ENCODE results near the gene BCAN. TPM values are rescaled to one million over a fixed set of nuclear protein-coding genes. Genes with fewer than 3 reads are reported as not detected.
"Not testable (repeated sequence)": the region's sequence is repeated elsewhere in the genome, so short reads cannot be mapped to it uniquely, and the experiment has no call there.

The BCAN gene
- total RNA-seq, 6 donors from 2014 or later: 0.11 to 0.13 TPM; not detected in 4

- 1 to 2% methylated on average over 14 to 20 of the region's 45 CpGs for WGBS, 2 donors
- H3K4me3 ChIP-seq: peak overlapping the region in 3 of 4 donors; percentile 17 to 51 (median 42)
- no peaks in the 10 kb centered on the region for H3K36me3 ChIP-seq
- H3K27me3 ChIP-seq: peaks cover 6 to 37% (median 22%) of the 10 kb centered on the region in 4 donors
- ATAC-seq (ENCODE audit: low FRiP score in 2 of 2): peak; percentile 65 to 84
- DNase-seq: peak; percentile 36 to 94
- no peaks in the 10 kb centered on the region for H3K9me3 ChIP-seq
- H3K4me1 ChIP-seq: peaks cover 20 to 26% (median 22%) of the 10 kb centered on the region in 4 donors
- no peak overlapping the region for H3K27ac ChIP-seq
- peak; percentile 70 to 85 (median 83) for TF ChIP-seq CTCF (IDR thresholded peaks at IDR 0.05)
- TF ChIP-seq POLR2A (IDR thresholded peaks at IDR 0.05): no peak
Observed at GRCh38 chr1:156625436-156626078, 16.4 kb upstream of the BCAN start.

GRCh38 chr1:156626079-156626438, 15.9 kb upstream of the BCAN start:
- ATAC-seq (ENCODE audit: low FRiP score in 2 of 2) (no peak), DNase-seq (no peak)
- TF ChIP-seq EP300 (IDR thresholded peaks at IDR 0.05): no peak
- no peak for TF ChIP-seq CTCF (IDR thresholded peaks at IDR 0.05)
- no peak for TF ChIP-seq POLR2AphosphoS5 (IDR thresholded peaks at IDR 0.05)
- TF ChIP-seq POLR2A (IDR thresholded peaks at IDR 0.05): no peak
- 37 to 38% methylated on average over 4 of the region's 4 CpGs for WGBS, 2 donors
- Histone ChIP-seq H3K27me3 (peaks cover 6 to 37% (median 22%) of the 10 kb centered on the region in 4 donors), H3K4me1 (peaks cover 20 to 26% (median 22%) of the 10 kb centered on the region in 4 donors), H3K4me3 (peak overlapping the region in 1 of 4 donors; percentile 51), H3K36me3 (no peaks in the 10 kb centered on the region), H3K9me3 (no peaks in the 10 kb centered on the region), H3K27ac (no peak overlapping the region)

- Histone ChIP-seq H3K4me1 (peaks cover 20 to 26% (median 22%) of the 10 kb centered on the region in 4 donors), H3K27ac (no peak overlapping the region), H3K4me3 (no peak overlapping the region), H3K9me3 (no peaks in the 10 kb centered on the region), H3K27me3 (peaks cover 6 to 37% (median 22%) of the 10 kb centered on the region in 4 donors), H3K36me3 (no peaks in the 10 kb centered on the region)
- WGBS, 2 donors: 75 to 82% methylated on average over 2 of the region's 2 CpGs
- TF ChIP-seq EP300 (IDR thresholded peaks at IDR 0.05) (no peak), CTCF (IDR thresholded peaks at IDR 0.05) (peak; percentile 39 to 66 (median 54)), POLR2A (IDR thresholded peaks at IDR 0.05) (no peak), POLR2AphosphoS5 (IDR thresholded peaks at IDR 0.05) (no peak)
- ATAC-seq (ENCODE audit: low FRiP score in 2 of 2) (peak in 1 of 2 donors; percentile 17), DNase-seq (peak in 1 of 2 donors; percentile 27)
Observed at GRCh38 chr1:156627313-156627880, 14.5 kb upstream of the BCAN start.

- ATAC-seq (ENCODE audit: low FRiP score in 2 of 2): no peak
- no peak overlapping the region for H3K27ac ChIP-seq
- H3K9me3 ChIP-seq: no peaks in the 10 kb centered on the region
- H3K36me3 ChIP-seq: no peaks in the 10 kb centered on the region
- no peak for DNase-seq
- 67 to 70% methylated on average over 8 of the region's 8 CpGs for WGBS, 2 donors
- no peak overlapping the region for H3K4me3 ChIP-seq
- H3K4me1 ChIP-seq: peaks cover 8 to 12% (median 10%) of the 10 kb centered on the region in 4 donors
- peaks cover 2 to 23% (median 10%) of the 10 kb centered on the region in 4 donors for H3K27me3 ChIP-seq
- TF ChIP-seq POLR2AphosphoS5 (IDR thresholded peaks at IDR 0.05) (no peak), EP300 (IDR thresholded peaks at IDR 0.05) (no peak), POLR2A (IDR thresholded peaks at IDR 0.05) (no peak)
Observed at GRCh38 chr1:156629823-156630449, 12.0 kb upstream of the BCAN start.

- H3K27me3 ChIP-seq: peaks cover 0 to 12% (median 1%) of the 10 kb centered on the region in 4 donors
- H3K9me3 ChIP-seq; H3K4me3 ChIP-seq; H3K27ac ChIP-seq; DNase-seq; H3K36me3 ChIP-seq; H3K4me1 ChIP-seq; ATAC-seq (ENCODE audit: low FRiP score in 2 of 2): not testable (repeated sequence)
- WGBS, 2 donors: 57 to 71% methylated on average over 9 of the region's 9 CpGs
Observed at GRCh38 chr1:156631152-156631551, 10.8 kb upstream of the BCAN start.
